ENCODE measurements around the gene TLX3.

GRCh38 chr5:171335616-171336015 is 26.6 kb downstream of the TLX3 start:
- TF ChIP-seq CTCF (IDR thresholded peaks at IDR 0.05) (no peak), POLR2A (IDR thresholded peaks at IDR 0.05) (no peak)
